Retinal pigment epithelial cell (primary cell): ENCODE measurements around the gene UPF3B.

ENCODE experiments used
- DNase-seq: peaks from one replicate; pipeline ENCODE4 v3.0.0-alpha.2; 2010; ENCODE audit warnings: low read depth
- H3K4me3 ChIP-seq: 2 replicates; pipeline ENCODE4 v1.5.1; 2011; ENCODE audit warnings: mild to moderate bottlenecking, low read length, control low read depth, moderate library complexity
- CTCF ChIP-seq: conservative IDR thresholded peaks from 2 replicates; pipeline ENCODE4 v1.5.1; 2011; ENCODE audit warnings: low read depth, low read length, control low read depth, inconsistent platforms

The UPF3B gene

GRCh38 chrX:119784747-119785446, 67.9 kb downstream of the UPF3B start:
- H3K4me3 ChIP-seq: no peak overlapping the region
- no peak for DNase-seq
- TF ChIP-seq CTCF: peak; percentile 59
